Activated CD8-positive, alpha-beta memory T cell treated with anti-CD3 and anti-CD28 coated beads for 48 hours (primary cell): ENCODE results near the gene ZNF786.
"Not testable (repeated sequence)": the region's sequence is repeated elsewhere in the genome, so short reads cannot be mapped to it uniquely, and the experiment has no call there.

ENCODE experiments used
- DNase-seq, 3 experiments: peaks; one replicate each; pipeline ENCODE4 v3.0.0-alpha.2; 2020; ENCODE audit warnings: low read depth in 2 of 3, low spot score in 2 of 3

The ZNF786 gene

DNA sequence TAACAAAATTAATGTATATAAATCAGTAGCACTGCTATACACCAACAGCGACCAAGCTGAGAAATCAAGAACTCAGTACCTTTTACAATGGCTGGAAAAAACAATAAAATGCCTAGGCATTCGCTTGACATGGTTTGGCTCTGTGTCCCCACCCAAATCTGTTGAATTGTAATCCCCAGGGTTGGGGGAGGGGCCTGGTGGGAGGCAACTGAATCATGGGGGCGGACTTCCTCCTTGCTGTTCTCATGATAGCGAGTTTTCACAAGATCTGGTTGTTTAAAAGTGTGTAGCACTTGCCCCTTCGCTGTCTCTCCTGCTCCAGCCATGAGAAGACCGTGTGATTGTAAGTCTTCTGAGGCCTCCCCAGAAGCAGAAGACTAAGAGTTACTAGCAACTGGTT is 8.6 kb downstream of the ZNF786 start:
- DNase-seq, result no peak

DNA sequence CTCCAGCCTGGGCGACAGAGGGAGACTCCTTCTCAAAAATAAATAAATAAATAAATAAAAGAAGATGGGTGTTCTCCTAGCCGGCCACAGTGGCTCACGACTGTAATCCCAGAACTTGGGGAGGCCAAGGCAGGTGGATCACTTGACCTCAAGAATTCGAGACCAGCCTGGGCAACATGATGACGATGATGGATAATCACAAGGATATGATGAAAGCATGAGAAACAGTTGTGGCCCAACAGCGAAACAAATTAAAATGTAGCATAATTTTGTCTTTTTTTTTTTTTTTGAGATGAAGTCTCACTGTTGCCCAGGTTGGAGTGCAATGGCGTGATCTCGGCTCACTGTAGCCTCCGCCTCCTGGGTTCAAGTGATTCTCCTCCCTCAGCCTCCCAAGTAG is 12.9 kb downstream of the ZNF786 start:
- DNase-seq, result no peak

DNA sequence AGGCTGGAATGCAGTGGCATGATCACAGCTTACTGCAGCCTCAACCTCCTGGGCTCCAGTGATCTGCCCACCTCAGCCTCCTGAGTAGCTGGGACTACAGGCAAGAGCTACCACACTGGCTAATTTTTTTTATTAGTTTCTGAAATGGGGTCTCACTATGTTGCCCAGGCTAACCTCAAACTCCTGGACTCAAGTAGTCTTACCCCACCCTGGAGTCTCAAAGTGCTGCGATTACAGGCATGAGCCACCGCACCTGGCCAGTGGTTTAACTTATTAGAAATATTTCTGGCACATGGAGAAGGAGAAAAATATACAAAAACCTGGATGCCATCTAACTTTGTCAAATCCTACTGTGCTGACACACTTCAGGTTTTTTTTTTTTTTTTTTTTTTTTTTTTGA is 15.2 kb downstream of the ZNF786 start:
- DNase-seq, result no peak

DNA sequence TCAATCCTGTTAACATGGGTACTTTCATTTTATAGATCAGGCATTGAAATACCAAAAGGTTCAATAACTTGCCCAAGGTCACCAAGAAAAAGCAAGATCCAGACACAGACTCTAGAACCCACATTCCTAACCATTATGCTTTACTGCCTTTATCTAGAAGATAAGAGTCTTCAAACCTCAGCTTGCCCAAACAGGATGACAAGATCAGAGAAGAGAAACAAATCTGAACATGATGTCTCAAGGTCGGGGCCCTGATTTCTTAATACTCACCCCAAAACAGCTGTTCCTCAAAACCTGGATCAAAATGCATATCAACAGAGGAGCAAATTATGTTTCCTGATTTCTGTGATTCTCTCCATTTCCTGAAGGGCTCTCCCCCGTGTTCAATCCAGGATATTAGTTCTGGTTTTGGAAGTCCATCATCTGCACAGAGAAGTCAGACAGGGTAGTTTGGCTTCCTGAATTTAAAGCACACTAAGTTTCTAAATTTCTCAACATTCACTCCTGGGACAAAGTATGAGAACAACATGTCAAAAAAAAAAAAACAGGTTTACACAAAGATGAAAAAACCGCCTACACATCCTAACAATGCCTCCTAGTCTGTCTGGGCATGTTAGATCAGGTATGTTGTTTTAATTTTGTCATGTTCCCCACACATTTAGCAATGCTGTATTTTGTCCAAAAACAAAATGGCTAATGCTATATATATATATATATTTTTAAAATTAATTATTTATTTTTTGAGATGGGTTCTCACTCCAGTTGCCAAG is 16.2 kb downstream of the ZNF786 start:
- DNase-seq, result no peak

DNA sequence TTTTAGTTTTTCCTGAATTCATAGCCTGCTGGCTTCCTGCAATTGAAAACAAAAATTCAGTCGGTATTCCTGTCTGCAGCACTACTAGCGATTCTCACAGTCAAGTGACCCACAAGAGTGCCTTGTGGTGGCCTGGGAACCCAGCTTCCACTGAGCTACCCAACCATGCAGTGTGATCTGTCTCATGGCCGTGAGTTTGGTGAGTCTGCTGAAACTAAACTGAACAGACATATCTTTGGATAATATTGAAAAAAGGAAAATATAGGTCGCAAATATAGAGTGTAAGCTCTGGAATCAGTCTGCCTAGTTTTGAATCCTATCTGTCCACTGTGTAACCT is 18.1 kb downstream of the ZNF786 start:
- DNase-seq, result no peak

DNA sequence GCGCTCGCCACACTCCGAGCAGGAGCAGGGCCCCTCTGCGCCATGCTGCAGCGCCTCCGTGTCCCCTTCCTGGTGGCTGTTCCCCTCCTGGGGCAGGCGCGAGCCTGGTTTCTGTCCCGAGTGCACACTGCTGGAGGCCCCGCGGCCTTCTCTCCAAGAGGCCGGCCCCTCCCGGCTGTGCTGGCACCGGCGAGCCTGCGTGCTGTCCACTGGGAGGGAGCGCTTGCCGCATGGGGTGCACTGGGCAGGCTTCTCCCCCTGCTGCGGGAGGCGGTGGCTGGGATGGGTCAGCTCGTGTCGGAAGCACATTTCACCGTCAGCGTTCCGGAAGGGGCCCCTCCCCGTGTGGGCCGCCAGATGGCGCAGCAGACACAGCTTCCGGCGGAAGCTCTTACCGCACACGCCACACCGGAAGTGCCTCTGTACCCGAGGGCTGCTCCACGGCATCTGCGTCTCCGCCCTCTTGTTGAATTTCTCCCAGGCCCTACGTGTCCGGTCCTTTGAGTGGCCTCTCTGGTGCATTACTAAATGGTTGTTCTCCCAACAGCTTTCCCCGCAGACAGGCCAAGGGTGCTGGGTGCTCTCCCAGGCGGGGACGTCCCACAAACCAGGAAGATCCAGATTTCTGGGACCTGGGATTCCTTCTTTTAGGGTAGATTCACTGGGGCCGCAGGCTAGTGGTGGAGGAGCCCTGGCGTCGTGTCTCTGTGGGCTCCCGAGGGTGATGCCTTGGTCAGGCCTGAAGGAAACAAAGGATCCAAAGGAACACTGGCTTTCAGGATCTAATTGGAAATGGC is 18.7 kb downstream of the ZNF786 start:
- peak in 1 of 3 experiments; percentile 23 for DNase-seq

DNA sequence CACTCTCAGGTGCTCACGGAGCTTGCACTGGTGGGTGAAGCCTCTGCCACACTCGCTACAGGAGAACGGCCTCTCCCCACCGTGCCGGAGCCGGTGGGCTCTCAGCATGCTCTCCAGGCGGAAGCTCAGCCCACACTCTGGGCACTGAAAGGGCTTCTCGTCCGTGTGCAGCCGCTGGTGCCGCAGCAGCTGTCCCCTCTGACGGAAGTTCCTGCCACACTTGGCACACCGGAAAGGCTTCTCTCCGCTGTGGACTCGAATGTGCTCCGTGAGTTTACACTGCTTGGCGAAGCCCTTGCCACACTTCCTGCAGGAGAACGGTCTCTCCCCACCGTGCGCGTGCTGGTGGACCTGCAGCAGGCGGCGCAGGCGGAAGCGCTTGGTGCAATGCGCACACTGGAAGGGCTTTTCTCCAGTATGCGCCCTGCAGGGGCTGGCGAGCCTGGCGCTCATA is 19.3 kb downstream of the ZNF786 start:
- DNase-seq, result no peak

DNA sequence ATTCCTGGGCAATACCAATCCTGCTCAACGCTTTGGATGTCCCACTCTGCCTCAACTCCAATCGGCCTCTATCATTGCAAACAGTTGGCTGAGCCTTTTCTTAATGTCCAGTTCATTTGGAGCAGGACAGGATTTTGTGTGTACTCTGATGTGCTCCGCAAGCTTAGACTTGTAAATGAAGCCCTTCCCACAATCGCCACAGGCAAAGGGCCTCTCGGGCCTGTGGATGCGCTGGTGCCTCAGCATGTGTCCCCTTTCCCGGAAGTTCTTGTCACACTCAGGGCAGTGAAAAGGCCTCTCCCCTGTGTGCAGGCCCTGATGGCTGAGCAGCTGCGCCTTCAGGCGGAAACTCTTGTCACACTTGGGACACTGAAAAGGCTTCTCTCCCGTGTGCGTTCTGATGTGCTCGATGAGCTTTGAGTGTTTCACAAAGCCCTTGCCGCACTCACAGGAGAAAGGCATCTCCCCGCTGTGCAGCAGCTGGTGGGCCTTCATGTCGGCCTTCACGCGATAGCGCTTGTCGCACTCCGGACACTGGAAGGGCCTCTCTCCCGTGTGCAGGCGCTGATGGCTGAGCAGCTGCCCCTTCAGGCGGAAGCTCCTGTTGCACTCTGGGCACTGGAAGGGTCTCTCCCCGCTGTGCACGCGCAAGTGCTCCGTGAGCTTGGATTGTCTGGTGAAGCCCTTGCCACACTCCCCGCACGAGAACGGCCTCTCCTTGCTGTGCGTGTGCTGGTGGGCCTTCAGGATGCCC is 20.0 kb downstream of the ZNF786 start:
- no peak for DNase-seq

DNA sequence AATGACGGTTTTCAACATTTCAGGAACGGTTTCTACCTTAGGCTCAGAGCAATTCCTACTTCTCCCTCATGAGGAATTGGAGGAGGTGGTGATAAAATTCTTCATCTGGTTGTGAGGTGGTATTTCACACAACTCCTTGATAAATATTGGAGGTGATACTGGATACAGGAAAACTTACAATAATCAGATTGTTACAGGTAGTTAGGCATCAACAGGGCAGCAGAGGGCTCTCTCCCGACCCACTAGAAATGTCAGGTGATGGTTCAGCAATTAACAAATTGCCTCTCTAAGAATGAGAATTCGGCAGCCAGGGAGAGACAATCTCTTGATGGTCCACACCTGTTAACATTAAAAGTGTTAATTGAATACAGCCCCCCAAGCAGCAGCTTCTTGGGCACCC is 22.6 kb downstream of the ZNF786 start:
- DNase-seq, result no peak

DNA sequence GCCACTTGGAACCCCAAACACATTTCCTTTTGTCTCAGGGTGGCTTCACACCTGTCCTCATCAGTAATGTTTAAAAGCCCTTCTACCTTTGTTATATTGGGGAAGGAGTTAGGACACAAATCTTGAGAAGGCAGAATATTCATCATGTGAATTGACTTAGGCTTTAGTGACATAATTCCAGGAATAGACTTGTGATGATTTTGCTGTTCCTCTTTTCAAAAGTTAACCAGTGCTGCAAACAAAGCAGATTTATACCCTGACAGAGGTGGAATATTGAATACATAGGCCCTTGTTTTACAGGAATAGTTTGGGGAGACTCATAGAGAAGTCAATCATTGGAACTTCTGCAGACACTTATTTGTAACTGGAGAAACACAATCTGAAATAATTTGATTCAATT is 27.0 kb downstream of the ZNF786 start:
- no peak for DNase-seq

DNA sequence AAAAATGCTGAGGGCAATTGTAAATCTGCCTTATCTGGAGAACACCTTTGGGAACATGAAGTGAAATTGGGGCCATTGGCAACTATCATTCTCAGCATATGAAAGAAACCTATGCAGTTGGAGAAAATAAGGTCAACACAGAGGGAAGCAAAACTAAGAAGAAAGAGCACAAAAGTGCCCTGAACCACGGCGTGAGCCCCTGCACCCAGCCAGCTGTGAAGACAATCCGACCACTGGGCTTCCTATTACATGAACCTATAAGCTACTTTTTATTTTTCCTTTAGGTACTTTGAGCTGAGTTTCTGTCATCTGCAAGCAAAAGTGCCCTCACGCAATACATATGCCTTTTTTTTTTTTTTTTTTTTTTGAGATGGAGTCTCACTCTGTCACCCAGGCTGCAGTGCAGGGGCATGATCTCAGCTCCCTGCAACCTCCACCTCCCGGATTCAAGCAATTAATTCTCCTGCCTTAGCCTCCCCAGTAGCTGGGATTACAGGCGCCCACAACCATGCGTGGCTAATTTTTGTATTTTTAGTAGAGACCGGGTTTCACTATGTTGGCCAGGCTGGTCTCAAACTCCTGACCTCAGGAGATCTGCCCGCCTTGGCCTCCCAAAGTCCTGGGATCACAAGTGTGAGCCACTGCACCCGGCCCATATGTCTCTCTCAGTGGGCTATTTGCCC is 28.2 kb downstream of the ZNF786 start:
- not testable (repeated sequence) for DNase-seq

DNA sequence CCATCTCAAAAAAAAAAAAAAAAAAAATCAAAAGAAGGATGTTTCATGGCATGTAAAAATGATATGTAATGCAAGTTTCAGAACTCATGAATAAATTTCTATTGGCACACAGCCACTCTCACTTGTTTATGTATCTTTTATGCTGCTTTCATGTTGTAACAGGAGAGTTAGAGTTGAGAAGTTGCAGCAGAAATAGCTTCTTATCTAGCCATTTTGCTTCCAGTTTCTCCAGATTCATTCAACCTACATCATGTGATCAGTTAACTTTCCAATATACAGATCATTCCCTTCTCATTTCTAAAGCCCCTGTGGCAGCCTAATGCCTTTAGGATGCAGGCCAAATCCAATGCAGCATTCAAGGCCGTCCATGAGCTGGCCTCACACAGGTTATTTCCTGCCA is 30.4 kb downstream of the ZNF786 start:
- DNase-seq, result no peak

DNA sequence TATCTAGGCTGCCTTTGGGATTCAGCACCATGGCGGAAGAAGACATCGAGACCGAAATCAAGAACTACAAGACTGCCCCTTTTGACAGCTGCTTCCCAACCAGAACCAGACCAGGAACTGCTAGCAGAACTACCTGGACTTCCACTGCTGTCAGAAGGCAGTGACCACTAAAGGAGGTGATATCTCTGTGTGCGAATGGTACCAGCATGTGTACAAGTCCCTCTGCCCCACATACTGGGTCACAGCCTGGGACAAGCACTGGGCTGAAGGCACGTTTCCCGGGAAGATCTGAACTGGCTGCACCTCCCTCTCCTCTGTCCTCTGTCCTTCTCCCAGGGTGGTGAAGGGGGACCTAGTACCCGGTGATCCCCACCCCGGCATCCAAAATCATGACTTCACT is 36.6 kb downstream of the ZNF786 start:
- DNase-seq, result no peak

DNA sequence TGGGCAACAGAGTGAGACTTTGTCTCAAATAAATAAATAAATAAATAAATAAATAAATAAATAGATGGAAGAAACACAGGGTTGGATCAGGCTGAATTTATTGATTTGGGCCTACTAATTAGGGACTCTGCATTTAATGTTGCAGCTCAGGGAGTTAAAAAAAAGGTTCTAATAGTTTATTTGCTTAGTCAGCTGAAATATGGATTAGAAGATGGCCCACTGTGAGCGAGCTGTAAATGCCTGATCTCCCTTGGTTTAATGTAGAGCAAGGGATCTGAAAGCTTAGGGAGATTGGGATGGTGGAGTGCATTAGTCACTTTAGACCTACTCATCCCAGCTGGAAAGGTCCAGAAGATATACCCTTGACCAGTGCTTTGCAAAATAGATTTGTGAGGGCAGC is 37.1 kb downstream of the ZNF786 start:
- DNase-seq, result no peak

DNA sequence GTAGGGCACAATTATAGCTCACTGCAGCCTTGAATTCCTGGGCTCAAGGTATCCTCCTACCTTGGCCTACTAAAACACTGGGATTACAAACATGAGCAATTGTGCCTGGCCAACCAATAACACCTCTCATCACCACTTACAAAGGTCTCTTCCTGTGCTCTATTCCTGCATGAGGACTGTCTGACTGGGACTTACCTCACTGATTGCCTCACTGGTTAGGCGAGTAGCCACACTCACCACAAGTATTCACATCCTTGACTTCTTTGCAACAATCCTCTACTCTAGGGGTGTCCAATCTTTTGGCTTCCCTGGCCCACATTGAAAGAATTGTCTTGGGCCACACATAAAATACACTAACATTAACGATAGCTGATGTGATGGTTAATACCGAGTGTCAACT is 39.6 kb downstream of the ZNF786 start:
- DNase-seq, result no peak

DNA sequence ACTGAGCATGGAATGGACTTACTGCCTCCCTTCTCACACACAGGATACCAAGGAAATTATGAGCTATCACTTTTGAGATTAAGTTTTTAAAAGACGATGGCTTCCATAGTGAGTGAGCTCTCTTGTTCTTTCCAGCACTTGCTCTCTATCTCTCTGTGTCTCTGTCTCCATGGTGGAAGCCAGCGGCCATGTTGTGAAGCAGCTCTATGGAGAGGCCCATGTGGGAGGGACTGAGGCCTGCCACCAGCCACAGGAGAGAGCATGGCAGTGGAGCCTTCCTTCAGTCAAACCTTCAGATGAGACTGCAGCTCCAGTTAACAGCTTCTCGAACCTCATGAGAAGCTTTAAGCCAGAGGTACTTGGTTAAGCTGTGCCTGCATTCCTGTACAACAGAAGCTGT is 41.7 kb downstream of the ZNF786 start:
- DNase-seq, result no peak

DNA sequence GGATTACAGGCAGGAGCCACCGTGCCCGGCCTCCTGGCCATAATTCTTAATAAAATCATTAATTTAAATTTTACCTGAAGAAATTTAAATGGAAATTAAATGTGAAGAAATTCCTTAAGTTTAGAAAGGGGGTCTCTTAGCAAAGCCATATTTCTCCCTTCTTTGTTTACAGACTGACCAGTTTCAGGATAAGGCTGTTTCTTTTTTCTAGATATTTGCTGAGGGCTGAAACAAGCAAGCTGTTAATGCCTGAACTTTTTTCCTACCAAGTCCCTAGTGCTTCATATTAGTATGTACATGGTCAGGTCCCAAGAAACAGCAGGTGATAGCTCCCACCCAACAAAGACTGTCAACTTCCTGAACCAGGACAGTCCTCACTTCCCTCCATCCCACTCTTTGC is 44.1 kb downstream of the ZNF786 start:
- no peak for DNase-seq

DNA sequence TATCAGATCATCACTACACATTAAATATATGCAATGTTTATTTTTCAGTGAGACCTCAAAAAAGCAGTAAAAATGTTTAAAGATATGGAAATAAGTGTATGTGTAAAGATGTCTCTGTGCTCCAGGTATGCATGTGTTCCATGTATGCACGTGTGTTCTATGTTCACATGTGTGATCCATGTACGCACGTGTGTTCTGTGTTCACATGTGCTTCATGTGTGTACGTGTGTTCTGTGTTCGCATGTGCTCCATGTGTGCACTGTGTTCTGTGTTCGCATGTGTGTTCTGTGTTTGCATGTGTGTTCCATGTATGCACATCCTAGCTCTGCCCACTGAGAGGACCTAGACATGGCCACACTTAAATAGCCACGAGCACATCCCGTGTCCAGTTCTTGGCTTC is 46.6 kb downstream of the ZNF786 start:
- no peak for DNase-seq

DNA sequence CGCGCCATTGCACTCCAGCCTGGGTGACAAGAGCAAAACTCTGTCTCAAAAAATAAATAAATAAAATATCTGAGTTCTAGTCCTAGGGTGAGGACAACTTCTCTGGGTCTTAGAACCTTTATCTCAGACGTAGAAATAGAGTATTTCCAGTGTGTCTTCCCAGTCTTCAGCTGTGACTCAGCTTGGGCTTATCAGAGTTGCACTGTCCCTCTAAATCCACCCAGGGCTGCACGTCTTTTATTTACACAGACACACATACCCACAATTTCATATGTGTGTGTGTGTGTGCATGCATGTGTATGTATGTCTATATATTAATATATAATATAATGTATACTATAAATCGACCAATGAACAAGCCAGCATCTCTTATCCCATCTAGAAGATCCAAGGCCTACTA is 49.2 kb downstream of the ZNF786 start:
- DNase-seq, result no peak

DNA sequence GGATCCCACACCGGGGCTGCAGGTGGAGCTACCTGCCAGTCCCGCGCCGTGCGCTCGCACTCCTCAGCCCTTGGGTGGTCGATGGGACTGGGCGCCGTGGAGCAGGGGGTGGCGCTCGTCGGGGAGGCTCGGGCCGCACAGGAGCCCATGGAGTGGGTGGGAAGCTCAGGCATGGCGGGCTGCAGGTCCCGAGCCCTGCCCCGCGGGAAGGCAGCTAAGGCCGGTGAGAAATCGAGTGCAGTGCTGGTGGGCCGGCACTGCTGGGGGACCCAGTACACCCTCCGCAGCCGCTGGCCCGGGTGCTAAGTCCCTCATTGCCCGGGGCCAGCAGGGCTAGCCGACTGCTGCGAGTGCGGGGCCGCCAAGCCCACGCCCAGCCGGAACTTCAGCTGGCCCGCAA is 51.9 kb downstream of the ZNF786 start:
- DNase-seq, result not testable (repeated sequence)

DNA sequence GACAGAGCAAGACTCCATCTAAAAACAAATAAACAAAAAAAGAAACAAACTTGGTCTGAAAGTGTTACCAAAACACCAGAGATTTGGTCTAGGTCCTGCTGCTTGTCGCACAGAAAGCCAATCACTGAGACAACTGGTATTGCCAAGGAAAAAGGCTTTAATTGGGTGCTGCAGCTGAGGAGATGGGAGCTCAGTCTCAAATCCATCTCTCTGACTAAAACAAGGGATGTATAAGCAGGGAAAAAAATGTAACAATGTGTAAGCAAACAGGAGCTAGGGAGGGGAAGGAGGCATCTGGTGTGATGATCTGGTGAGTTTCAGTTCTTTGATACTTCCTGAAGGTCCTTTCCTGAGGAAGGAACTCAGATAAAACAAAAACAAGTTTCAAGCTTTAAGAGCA is 53.8 kb downstream of the ZNF786 start:
- no peak for DNase-seq
